Transverse colon (tissue), 4 donors: Measurements from ENCODE around the gene DIS3L2. TPM values are rescaled to one million over a fixed set of nuclear protein-coding genes. Genes with fewer than 3 reads are reported as not detected.

Experiments used
- DNase-seq: peaks from one replicate; pipeline ENCODE4 v3.0.0-alpha.2; 2019
- H3K27ac ChIP-seq, 4 donors: fragments of 200-600 bp; sonication (generic); 2 replicates each; pipeline ENCODE4 v1.5.1; 2016 to 2018; ENCODE audit warnings: inconsistent platforms in 4 of 4
- H3K27me3 ChIP-seq: fragments of 200-600 bp; sonication (generic); 2 replicates; pipeline ENCODE4 v1.5.1; 2017; ENCODE audit warnings: inconsistent platforms
- H3K36me3 ChIP-seq, 4 donors: fragments of 200-600 bp; sonication (generic); 2 replicates each; pipeline ENCODE4 v1.5.1; 2017 to 2019; ENCODE audit warnings: inconsistent platforms in 4 of 4
- H3K4me1 ChIP-seq, 4 donors: fragments of 200-600 bp; sonication (generic); 2 replicates each; pipeline ENCODE4 v1.5.1; 2017 to 2020; ENCODE audit warnings: inconsistent platforms in 4 of 4
- H3K4me3 ChIP-seq, 4 donors: fragments of 200-600 bp; sonication (generic); 1 replicate in 1 of 4; 2 replicates in 3 of 4; pipeline versions ENCODE4 v1.5.1 to v1.6.1; 2017 to 2019; ENCODE audit warnings: inconsistent platforms in 4 of 4
- H3K9me3 ChIP-seq, 2 donors: fragments of 200-600 bp; sonication (generic); 2 replicates each; pipeline ENCODE4 v1.5.1; 2017 to 2019; ENCODE audit warnings: inconsistent platforms in 2 of 2
- CTCF ChIP-seq, 5 experiments: fragments of 200-600 bp in 3 of 5; fragments of 450-650 bp in 2 of 5; sonication (generic) in 3 of 5; IDR thresholded peaks; 1 replicate in 2 of 5; 2 replicates in 3 of 5; pipeline ENCODE4 v1.5.1; 2016 to 2017; ENCODE audit warnings: antibody characterized with exemption in 5 of 5, inconsistent platforms in 3 of 5, mild to moderate bottlenecking in 2 of 5, moderate library complexity in 1 of 5
- EP300 ChIP-seq: sonication (generic); formaldehyde crosslinking; IDR thresholded peaks from one replicate; pipeline ENCODE4 v1.6.1; 2017; ENCODE audit warnings: antibody characterized with exemption, low read depth
- POLR2A ChIP-seq: fragments of 450-650 bp; IDR thresholded peaks from one replicate; pipeline ENCODE4 v1.6.1; 2016; ENCODE audit warnings: antibody characterized with exemption, mild to moderate bottlenecking, moderate library complexity
- POLR2AphosphoS5 ChIP-seq, 3 donors: sonication (generic); formaldehyde crosslinking; IDR thresholded peaks; one replicate each; pipeline ENCODE4 v1.6.1; 2016; ENCODE audit warnings: antibody characterized with exemption in 3 of 3
- WGBS, 2 donors: methylation state at CpG; one replicate each; pipeline ENCODE4 v1.1.5; 2018; ENCODE audit warnings: low coverage in 1 of 2; 5-methylcytosine and 5-hydroxymethylcytosine counted together
- in situ Hi-C, 4 donors: fragments of 200-750 bp; cut with MboI; loops; one replicate each; pipeline versions ENCODE4 v1.15.0 to v1.15.1; 2017; ENCODE audit warnings: low sequenced_read_pairs in 3 of 4, low pct_ligation_motif_present in 1 of 4, low pct_unique_long_range_greater_than_20kb in 1 of 4
- intact Hi-C: fragments of 100-400 bp; cut with DNase I; formaldehyde crosslinking; loops from one replicate; pipeline ENCODE4 v1.15.1; 2023; ENCODE audit warnings: low total_unique reads
- total RNA-seq, 4 donors: library from RNA; depleted of rRNA; stranded (reverse); fragments of >200 nt; gene quantifications; one replicate each; pipeline ENCODE4 v1.1.0, GENCODE V29; 2016

DIS3L2 gene
- total RNA-seq, 4 donors from 2014 or later, result 24.7 to 99.9 (median 51.2) TPM

GRCh38 chr2:232042911-232043574 lies 81.5 kb downstream of the DIS3L2 start:
- TF ChIP-seq POLR2AphosphoS5 (IDR thresholded peaks at IDR 0.05) (no peak), EP300 (no peak), CTCF (IDR thresholded peaks at IDR 0.05) (no peak), POLR2A (no peak)
- Histone ChIP-seq H3K27me3 (no peaks in the 10 kb centered on the region), H3K9me3 (no peaks in the 10 kb centered on the region), H3K4me1 (peaks cover 0 to 8% (median 4%) of the 10 kb centered on the region in 4 donors), H3K36me3 (no peaks in the 10 kb centered on the region), H3K4me3 (no peak overlapping the region), H3K27ac (no peak overlapping the region)
- intact Hi-C loops (no loop called here), in situ Hi-C loops (no loop called here)
- DNase-seq, result no peak
- WGBS, 2 donors, result 94% methylated on average over 2 of the region's 2 CpGs; no CpG with 5 or more reads in 1 of the 2 donors

- no peak for DNase-seq
- Histone ChIP-seq H3K36me3 (no peaks in the 10 kb centered on the region), H3K9me3 (no peaks in the 10 kb centered on the region), H3K4me3 (no peak overlapping the region), H3K27me3 (no peaks in the 10 kb centered on the region), H3K27ac (no peak overlapping the region), H3K4me1 (peaks cover 0 to 8% (median 4%) of the 10 kb centered on the region in 4 donors)
- intact Hi-C loops, result no loop called here
- no peak for TF ChIP-seq POLR2A
- in situ Hi-C loops, result no loop called here
Measured at GRCh38 chr2:232043966-232044365, 82.5 kb downstream of the DIS3L2 start.

- no peaks in the 10 kb centered on the region for H3K4me1 ChIP-seq
- H3K4me3 ChIP-seq, result no peak overlapping the region
- no peak for DNase-seq
- WGBS, 2 donors, result 89 to 97% methylated on average over 3 to 4 of the region's 4 CpGs
- H3K36me3 ChIP-seq, result no peaks in the 10 kb centered on the region
- H3K27ac ChIP-seq, result no peak overlapping the region
- intact Hi-C loops, result no loop called here
- H3K27me3 ChIP-seq, result no peaks in the 10 kb centered on the region
- TF ChIP-seq POLR2A (no peak), POLR2AphosphoS5 (IDR thresholded peaks at IDR 0.05) (no peak), CTCF (IDR thresholded peaks at IDR 0.05) (no peak), EP300 (no peak)
- in situ Hi-C loops, result no loop called here
- H3K9me3 ChIP-seq, result no peaks in the 10 kb centered on the region
Measured at GRCh38 chr2:232049350-232049749, 87.8 kb downstream of the DIS3L2 start.

- Histone ChIP-seq H3K27ac (no peak overlapping the region), H3K4me1 (no peaks in the 10 kb centered on the region), H3K9me3 (no peaks in the 10 kb centered on the region), H3K36me3 (no peaks in the 10 kb centered on the region), H3K4me3 (no peak overlapping the region), H3K27me3 (no peaks in the 10 kb centered on the region)
- in situ Hi-C loops, result no loop called here
- intact Hi-C loops, result no loop called here
- TF ChIP-seq POLR2AphosphoS5 (IDR thresholded peaks at IDR 0.05), result no peak
- no peak for TF ChIP-seq EP300
- TF ChIP-seq CTCF (IDR thresholded peaks at IDR 0.05), result no peak
- no peak for TF ChIP-seq POLR2A
- DNase-seq, result no peak
- 90 to 93% methylated on average over 2 of the region's 2 CpGs for WGBS, 2 donors
Measured at GRCh38 chr2:232052591-232052990, 91.1 kb downstream of the DIS3L2 start.

GRCh38 chr2:232053777-232054176 lies 92.3 kb downstream of the DIS3L2 start:
- no peak overlapping the region for H3K27ac ChIP-seq
- 63 to 73% methylated on average over 1 to 2 of the region's 2 CpGs for WGBS, 2 donors
- H3K36me3 ChIP-seq, result no peaks in the 10 kb centered on the region
- intact Hi-C loops, result no loop called here
- no peak overlapping the region for H3K4me3 ChIP-seq
- TF ChIP-seq POLR2AphosphoS5 (IDR thresholded peaks at IDR 0.05), result no peak
- TF ChIP-seq EP300, result no peak
- no peak for TF ChIP-seq POLR2A
- no peak for TF ChIP-seq CTCF (IDR thresholded peaks at IDR 0.05)
- no peaks in the 10 kb centered on the region for H3K9me3 ChIP-seq
- H3K27me3 ChIP-seq, result no peaks in the 10 kb centered on the region
- DNase-seq, result no peak
- in situ Hi-C loops, result no loop called here
- peaks cover 0 to 5% (median 0%) of the 10 kb centered on the region in 4 donors for H3K4me1 ChIP-seq
